Measurements from ENCODE around the gene XCL1.

XCL1 gene

DNA sequence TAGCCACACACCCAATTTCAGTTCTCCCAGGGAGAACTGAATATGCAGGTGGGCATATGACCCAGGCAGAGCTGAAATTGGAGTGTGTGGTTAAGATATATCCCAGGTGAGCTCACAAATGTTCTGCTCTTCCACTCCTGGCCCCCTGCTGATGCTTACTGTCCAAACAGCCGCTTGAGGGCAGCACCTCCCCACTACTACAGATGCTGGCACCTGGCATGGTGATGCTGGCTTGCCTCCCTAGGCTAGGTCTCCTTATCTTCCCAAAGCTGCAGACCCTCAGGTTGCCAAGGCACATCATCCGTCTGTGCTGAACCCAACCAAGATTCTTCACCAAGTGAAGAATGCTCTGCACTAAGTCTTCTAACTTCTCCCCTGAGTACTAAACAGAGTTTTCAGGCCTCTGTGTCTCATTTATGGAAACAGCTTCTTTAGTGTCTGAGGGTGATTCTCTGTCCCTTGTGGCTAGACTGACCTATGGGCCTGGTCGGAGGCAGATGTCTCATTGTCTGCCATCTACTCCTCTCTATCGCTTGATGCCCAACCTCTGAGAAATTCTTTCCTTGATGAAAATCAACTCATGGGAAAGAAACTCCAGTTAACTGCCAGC, 27.2 kb downstream of the XCL1 start:
- in situ Hi-C loops (cut with MboI; ENCODE audit: low sequenced_read_pairs), result no loop called here

DNA sequence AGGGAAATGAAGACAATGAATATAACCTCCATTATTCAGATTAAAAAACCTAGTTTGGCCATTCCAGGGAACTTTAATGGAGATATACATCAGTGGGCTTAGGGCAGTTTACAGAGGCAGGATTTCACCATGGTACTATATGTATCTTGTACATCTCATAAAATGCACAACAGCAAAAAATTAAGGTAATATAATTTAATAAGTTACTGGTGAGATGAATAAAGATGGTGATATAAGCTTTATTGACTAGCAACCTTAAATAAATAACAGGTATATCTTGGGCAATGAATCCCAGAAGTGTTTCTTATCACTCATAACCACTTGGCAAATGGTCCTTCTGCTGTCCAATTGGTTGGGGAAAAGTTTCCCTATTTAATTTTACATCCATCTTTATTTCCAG, 29.0 kb downstream of the XCL1 start:
- in situ Hi-C loops (cut with MboI; ENCODE audit: low sequenced_read_pairs), result no loop called here

DNA sequence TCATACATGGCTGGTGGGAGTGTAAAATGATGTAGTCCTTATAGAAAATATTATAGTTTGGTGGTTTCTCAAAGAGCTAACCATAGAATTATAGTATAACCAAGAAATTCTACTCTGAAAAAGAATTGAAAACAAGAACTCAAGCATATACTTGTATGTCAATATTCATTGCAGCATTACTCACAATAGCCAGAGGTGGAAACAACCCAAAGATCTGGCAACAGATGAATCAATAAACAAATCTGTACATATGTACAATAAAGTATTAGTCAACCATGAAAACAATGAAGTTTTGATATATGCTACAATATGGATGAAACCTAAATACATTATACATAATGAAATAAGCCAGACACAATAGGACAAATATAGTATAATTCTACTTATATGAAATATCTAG, 29.7 kb downstream of the XCL1 start:
- in situ Hi-C loops (cut with MboI; ENCODE audit: low sequenced_read_pairs), result no loop called here

DNA sequence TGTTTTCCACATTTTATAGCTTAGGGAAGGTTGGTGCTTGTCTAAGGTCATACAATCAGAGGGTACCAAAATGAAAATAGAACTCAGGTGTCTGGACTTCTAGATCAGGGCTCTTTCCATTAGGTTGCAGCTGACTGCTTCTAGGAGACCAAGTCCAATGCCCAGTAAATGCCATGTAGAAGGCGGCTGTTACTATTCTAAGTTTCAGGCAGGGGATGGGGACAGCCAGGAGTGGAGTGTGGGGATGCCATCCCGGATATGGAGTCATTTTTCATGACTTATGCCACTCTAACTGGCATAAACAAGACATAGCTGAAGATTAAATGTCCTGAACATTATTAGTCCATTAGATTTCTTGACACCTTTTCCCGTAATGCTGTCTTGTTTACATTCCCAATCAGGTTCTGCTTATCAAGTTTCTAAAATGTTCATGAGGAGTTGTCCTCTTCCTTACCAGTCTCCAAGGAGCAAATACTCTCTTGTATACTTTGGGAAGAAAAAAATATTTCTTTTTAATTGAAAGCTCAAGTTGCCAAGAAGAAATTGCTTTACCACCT, 31.5 kb downstream of the XCL1 start:
- in situ Hi-C loops (cut with MboI; ENCODE audit: low sequenced_read_pairs), result no loop called here

DNA sequence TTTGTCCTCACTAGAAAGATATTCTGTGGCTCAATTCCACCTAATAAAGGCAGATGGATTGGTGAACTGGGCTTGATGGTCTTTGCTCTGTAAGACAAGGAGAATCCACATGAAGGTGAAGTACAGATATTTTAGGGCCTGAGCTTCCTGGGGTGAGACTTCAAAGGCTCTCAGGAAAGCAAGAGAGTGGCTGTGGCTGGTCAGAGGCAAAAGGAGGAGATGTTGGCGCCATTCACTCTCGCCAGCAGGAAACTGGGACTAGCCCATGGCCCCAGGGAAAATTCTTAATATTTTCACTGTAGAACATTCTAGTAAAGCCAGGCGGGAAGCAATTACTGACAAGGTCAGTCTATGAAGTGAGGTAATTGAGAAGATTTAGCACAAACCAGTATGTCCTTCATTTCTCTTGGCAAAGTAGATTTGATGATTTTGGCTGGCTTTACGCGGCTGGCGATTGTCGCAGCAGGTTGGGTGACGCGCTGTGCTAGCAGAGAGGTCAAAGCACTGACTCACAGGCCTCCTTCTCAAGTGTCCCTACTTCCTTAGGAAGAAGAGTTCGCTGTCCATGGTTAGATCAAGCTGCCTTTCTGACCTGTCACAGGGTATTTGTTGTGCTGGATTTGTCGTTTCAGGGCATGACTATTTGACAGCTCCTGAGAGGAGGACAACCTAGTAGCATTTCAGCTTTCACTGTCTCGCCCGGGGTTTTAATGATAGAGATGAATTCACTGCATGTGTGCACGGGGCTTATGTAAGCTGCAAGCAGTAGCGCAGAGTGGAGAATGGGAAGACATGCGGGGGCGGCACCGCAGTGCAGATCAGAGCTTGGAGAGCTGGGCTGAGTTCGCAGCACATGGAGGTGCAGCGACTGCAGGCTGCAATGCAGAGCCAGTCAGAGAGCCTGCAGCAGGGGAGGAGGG, 32.7 kb downstream of the XCL1 start:
- in situ Hi-C loops (cut with MboI; ENCODE audit: low sequenced_read_pairs), result no loop called here

DNA sequence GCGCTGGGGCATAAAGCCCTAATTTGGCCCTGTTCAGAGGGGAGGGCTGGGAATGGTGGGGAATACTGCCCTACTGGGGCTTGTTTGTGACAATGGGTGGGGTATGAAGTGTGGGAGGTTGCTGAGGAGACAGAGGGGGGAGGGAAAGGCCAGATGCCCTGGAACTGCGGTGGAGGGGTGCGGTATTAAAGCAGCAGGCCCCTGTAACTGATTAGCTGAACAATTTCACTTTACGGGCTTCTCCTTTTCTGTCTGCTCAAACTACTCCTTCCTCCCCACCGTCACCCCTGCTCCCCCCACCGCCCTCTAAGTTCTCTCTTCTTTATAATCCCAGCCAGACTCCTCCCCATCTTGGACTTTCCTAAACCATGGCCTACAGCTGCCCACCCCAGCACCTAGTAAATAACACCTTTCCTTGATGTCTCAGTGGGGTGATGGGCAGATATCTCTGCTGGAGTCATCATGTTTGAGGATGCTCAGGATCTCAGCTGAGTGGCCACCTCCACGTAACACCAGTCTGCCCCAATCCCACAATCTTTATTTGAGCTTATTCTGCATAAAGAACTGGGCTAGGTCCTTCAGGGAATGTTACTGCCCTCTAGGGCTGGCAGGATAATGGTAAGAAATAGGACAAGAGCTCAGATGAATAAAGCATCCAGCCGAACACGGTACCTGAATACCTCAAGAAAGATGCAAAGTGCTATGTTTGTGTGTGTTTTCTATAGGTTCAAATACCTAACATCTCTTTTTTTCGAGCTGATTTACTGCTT, 33.5 kb downstream of the XCL1 start:
- in situ Hi-C loops (cut with MboI; ENCODE audit: low sequenced_read_pairs), result no loop called here

DNA sequence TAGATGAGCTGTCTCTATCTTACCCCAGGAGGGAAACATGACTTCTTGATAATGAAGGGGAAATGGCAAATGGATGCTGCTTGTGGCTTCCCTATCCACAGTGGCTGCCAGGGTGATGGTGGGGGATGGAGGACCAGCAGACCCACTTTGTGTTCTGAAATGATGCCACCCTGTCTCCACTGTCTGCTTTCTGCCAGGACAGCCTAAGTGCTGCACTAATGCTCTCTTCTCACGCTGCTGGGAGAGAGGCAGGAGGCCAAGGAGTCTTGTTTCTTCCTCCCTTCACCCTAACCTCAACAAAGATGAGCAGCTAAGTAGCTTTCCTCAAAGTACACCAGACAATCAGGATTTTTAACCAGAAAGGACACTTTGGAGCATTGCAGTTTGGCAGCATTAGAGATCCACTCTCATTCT, 36.6 kb downstream of the XCL1 start:
- in situ Hi-C loops (cut with MboI; ENCODE audit: low sequenced_read_pairs), result no loop called here

DNA sequence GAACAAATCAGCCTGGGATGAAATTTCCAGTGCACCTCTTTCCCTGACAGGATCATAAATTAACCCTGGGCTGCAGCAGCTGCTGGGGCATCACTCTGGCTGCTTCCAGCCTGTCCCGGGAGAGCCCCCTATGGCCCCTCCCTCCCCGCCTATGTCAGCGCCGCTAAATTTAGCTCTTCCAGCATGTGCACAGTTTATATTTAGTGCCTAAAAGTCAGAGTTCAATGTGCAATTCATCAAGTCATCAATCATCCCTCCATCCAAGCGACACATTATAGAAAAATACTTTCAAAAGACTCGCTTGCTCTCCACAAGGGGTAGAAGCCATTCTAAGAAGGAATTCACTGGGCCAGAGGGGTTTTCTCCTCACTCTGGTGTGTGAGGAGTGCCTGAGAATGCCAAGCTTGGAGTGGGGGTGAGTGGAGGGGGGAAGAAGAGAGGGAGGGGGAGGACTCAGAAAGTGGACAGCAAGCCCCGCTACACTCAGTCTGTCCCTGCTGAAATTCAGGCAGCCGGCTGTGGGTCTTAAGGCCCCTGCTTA, 37.4 kb downstream of the XCL1 start:
- in situ Hi-C loops (cut with MboI; ENCODE audit: low sequenced_read_pairs), result no loop called here

DNA sequence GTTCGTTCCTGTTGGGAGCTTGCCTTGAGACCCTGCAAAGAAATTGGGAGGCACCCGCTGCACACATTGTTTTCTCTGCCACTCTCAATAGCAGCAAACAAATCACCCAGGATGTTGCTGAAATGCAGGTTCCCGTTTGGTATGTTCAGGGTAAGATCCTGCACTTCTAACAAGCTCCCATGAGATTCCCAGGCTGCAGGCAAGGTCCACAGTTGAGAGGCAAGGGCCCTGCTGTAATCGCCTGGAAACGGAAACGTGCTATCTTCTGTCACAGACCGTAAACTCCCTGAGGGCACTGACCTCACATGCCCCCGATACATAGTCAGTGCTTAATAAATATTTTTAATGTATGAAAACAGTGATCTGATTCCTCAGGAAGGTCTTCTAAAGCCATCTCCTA, 37.8 kb downstream of the XCL1 start:
- in situ Hi-C loops (cut with MboI; ENCODE audit: low sequenced_read_pairs), result no loop called here

DNA sequence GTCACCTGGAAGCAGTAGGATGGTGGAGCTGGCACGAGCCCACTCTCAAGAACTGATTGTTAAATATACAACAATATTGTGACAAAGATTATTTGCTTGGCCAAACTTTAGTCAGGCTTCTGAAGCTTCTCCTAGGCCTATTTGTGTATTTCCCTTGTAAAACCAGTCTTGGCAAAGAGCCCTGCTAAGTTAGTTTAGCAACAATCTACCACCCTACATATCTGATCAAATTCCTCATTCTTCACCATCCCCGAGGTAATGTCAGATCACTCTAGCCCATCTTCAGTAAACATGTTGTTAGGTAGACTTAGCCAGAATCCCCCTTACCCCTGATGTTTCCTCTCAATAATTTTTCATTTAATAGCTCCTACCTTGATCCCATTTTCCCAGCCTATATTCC, 39.6 kb downstream of the XCL1 start:
- in situ Hi-C loops (cut with MboI; ENCODE audit: low sequenced_read_pairs), result no loop called here

DNA sequence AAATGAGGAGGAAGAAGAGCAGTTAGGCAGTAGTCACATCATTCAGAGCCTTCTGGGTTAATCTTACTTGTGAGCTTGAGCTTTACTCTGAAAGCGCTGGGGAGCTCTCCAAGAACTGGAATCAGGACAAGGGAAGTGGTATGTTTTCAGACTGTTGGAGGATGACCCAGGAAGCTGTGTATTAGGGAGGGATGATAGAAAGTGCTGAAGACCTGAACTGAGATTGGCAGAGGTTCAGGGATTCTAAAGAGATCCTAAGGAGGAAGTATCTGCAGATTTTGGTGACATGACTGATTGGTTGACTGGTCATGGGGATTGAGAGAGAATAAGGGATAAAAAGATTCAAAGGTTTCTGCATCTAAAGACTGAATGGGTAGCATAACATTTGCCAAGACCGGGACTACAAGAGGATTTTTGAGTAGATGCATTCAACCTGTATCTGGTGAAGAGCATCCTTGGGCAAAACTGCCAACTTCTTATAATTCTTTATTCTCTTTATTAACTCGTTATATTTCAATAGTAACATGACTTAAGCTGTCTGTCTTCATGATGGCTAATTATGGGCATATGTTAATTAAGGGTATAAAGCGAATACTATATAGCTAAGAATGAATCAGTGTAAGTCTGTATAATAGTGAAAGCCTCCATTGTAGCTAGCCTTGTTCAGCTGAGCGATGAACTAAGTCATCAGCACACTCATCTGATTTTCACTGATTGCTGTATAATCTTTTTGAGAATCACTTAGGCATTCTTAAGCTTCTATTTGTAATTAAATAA, 41.8 kb downstream of the XCL1 start:
- in situ Hi-C loops (cut with MboI; ENCODE audit: low sequenced_read_pairs), result no loop called here

DNA sequence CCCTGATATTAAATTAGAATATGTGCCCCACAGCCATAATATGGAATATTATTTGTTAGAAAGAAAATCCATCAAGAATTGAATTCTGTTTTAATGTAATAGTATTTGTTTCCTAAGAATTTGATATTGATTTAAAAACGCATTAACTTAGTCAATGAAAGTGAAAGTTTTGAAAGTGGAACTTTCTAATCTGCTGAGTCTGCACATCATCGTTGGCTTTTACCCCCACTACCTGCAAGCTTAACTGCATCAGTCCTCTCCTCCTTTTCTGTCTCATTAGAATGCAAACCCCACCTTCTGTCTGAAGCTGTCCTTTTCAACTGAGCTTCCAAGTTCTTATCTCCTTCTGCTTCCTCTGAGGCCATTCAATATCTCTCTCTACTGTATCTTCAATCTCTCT, 42.5 kb downstream of the XCL1 start:
- in situ Hi-C loops (cut with MboI; ENCODE audit: low sequenced_read_pairs), result no loop called here

DNA sequence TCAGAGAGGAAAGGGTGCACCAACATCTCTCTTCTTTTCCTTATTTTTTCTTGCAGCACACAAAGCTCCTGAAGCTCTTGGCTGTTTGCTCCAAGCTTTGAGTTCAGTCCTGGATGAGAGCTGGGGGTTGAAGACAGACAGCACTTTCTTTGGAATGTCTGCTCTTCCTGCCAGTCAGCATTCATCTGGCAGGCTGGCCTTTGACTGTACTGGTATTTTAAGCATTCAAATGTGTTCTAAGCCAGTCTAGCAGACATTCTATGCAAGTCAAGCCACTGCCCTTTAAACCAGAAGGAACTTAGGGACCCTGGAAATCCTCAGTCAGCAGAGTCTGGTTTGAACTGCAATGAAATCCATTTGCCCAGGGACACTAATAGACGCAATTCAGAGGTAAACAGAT, 45.0 kb downstream of the XCL1 start:
- in situ Hi-C loops (cut with MboI; ENCODE audit: low sequenced_read_pairs), result no loop called here

DNA sequence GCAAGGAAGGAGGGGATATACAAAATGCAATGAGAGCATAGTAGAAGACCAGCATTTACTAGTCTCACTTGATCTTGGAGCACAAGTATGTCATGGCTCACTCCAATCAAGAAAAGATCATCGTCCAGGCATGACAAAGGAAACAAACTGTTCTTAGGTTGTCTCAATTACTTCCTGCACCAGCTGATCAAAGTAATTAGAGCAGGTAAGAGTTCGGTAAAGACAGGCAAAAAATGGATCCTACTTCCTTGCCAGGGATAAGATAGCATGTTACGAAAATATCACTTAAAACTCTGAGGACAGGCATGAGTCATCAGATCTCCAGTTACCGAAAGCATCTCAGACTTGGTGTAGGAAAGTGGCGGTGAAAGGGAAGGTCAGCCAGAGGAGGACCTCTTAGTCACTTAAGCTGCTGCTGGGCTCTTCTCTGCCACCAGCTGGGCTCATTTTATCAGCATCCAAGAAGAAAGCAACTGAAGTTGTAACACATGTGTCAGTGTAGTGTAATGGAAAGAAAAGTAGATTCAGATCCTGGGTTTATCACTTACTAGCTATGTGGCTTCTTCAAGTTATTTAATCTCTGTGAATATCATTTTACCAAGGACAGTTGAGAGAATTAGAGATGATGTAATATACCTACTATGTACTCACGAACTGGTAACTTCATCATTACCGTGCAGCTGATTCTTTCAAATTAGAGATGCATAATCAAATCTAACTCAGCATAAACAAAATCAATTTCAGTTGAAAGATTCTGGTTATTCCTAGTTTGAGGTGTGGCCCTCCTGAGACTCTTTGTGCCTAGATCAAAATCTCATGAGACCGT, 46.8 kb downstream of the XCL1 start:
- in situ Hi-C loops (cut with MboI; ENCODE audit: low sequenced_read_pairs), result no loop called here

DNA sequence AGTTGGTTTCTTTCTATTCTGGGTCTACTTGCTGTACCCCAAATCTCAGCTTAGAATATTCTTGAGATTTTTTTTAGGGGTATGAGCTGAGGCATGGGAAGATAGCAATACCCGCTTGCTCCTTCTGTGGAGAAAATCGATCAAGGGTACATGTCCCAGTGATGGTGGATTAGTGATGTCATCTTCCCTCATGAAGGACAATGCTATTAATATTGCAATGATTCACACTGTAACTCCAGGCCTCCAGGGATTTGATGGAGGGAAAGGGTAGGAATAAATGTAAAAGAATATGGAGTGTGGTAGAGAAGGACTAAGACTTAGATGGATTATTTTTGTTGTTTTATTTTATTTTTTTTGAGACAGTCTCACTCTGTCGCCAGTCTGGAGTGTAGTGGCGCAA, 47.4 kb downstream of the XCL1 start:
- in situ Hi-C loops (cut with MboI; ENCODE audit: low sequenced_read_pairs), result no loop called here

DNA sequence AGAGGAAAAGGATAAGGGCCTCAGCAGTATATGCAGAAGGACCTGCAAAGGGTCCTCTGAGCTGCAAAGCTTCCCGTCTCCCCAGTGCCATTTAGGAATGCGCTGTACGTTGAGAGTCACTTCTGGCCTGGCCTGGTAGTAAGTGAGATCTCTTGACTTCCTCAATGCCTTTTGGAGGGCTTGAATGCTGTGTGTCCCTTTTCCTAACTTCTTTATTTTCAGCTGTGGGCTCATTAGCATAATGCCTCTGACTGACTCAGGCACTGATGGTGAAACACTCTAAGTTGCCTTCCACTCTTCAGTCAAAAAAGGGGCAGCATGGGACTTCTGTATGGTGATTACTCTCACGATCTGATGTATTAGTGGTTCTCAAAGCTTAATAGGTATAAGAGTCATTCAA, 49.9 kb downstream of the XCL1 start:
- in situ Hi-C loops (cut with MboI; ENCODE audit: low sequenced_read_pairs), result no loop called here

DNA sequence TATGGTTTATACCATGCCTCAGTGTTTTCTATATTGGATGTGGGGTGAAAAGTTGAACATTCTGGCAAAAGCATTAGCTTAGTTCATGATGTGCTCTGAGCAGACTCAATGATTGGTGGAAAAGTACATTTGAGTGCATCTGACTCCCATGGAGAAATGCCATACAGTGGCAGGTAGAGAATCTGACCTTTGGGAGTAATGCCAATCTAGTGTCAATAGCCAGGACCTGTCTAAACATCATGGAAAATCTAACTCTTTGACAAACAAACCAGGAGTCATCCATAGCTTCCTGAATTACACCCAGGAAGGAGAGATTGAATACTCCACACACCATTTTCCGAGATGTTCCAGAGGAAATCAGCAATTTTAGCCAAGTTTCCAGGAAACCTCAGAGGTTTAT, 51.0 kb downstream of the XCL1 start:
- in situ Hi-C loops (cut with MboI; ENCODE audit: low sequenced_read_pairs), result no loop called here

DNA sequence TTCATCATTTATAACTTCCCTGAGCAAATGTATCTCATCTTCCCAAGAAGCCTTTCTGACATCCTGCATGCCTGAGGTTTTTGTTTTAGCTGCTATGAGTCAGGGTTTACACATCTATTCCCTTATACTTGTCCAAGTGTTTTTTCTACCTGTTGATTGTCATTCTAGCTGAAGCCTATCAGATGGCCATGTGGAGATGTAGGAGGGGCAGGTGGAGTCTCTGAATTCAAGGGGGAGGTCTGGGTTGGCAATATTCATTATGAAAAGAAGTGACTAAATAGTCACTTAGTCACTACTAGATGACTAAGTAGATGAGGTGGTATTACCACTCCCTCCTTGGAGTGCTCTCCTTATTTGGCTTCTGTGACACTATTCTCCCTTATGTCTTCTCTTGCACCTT, 52.4 kb downstream of the XCL1 start:
- in situ Hi-C loops (cut with MboI; ENCODE audit: low sequenced_read_pairs), result no loop called here

DNA sequence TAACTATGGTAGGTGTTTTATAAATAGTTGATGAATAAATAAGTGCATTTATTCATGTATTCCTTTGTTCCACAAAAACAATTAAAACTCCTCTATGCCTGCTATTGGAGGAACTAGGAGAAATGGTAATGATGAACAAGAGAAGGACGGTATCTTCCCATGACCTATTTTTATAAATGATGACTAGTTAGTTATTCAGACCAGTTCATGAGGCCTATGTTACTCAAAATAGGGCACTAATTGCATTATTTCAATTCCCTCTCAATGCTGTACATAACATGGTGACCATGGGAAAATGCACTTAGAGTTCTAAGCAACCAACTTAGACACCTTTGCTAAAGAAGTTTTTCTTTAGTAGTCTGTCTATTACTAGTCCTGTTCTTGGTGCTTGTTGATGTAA, 53.1 kb downstream of the XCL1 start:
- in situ Hi-C loops (cut with MboI; ENCODE audit: low sequenced_read_pairs), result no loop called here

All from hTERT RPE-1 (cell line).